Hematopoietic multipotent progenitor cell treated with erythropoietin and hydrocortisone succinate and interleukin-3 and kit ligand, for 8 days (in vitro differentiated cells): Measurements from ENCODE around the gene TMEM208.

ENCODE experiments used
- DNase-seq: peaks from one replicate; pipeline ENCODE4 v3.0.0-alpha.2; 2015

Gene TMEM208

GRCh38 chr16:67191995-67192681 is 34.8 kb upstream of the TMEM208 start, which contains the start of gene E2F4:
E2F4 (plus strand) TSS chr16:67192155; CDS start chr16:67192228, 73 bp downstream.
- peak; percentile 93 for DNase-seq

DNA sequence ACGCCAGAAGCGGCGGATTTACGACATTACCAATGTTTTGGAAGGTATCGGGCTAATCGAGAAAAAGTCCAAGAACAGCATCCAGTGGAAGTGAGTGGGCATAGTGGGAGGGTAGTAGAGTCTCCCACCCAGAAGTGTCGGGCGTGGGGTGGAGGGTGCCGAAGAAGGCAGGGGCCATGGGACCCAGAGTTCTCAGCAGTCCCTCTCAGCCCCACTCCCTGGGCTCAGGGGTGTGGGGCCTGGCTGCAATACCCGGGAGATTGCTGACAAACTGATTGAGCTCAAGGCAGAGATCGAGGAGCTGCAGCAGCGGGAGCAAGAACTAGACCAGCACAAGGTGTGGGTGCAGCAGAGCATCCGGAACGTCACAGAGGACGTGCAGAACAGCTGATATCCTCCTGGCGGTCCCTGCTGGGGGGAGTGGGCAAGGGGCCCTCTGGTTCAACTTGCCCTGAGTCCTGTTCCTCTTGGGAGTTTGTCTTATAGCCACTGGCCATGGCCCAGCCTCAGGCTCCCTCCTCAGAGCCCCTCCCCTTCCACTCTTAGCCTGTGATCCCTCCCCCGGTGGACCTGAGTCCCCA is 34.1 kb upstream of the TMEM208 start:
- peak; percentile 51 for DNase-seq

DNA sequence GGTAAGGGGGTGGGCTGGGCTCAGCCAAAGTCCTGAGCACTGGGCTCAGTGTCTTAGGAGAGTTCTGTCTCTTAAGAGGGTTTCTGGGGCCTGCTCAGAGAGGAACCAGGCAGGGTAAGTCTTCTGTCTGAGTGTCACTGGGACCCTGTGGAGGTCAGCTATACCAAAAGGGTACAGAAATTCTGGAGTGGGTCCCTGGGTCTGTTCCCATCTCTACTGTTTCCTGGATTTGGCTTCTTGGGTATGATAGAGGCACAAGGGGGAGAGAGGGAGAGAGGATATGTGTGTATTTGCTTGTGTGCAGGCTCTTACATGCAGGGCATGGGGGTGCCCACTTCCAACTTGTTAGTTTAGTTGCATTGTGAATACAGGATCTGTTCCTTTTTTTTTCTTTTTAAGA is 33.4 kb upstream of the TMEM208 start:
- no peak for DNase-seq

DNA sequence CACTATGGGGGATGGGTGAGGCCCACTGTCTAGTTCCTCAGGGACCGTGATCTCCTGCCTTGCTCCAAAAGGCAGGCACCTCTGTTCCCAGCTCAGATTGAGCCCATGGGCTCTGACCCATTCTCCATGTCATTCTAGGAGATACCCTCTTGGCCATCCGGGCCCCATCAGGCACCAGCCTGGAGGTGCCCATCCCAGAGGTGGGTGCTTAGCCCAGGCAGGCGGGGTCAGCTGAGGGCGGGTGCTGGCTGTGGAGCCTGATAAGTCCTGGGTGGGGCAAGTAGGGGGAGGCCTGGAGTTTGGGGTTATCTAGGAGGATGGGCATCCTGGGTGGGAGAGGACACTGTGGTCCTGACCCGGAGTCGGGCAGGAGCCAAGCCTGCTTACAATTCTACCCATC is 32.7 kb upstream of the TMEM208 start:
- peak; percentile 89 for DNase-seq

DNA sequence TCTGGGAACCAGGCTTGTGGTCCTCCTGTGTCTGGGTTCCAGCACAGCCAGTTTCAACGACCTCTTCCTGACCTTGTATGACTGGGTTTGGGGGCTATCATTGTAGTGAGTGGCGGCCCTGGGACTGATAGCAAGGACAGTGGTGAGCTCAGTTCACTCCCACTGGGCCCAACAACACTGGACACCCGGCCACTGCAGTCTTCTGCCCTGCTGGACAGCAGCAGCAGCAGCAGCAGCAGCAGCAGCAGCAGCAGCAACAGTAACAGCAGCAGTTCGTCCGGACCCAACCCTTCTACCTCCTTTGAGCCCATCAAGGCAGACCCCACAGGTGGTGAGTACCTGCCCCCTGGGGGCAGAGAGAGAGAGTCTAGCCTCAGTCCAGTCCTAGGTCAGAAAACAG is 31.3 kb upstream of the TMEM208 start:
- no peak for DNase-seq

GRCh38 chr16:67196881-67197280 is 30.0 kb upstream of the TMEM208 start:
- DNase-seq = no peak

GRCh38 chr16:67197704-67198103 is 29.2 kb upstream of the TMEM208 start:
- no peak for DNase-seq

GRCh38 chr16:67198238-67198734 is 28.6 kb upstream of the TMEM208 start:
- peak; percentile 78 for DNase-seq

GRCh38 chr16:67199011-67199807 is 27.7 kb upstream of the TMEM208 start, which contains the start of gene ELMO3:
ELMO3 (plus strand) TSS chr16:67199131; CDS start chr16:67199327, 196 bp downstream.
- no peak for DNase-seq

GRCh38 chr16:67199808-67200198 is 27.1 kb upstream of the TMEM208 start:
- no peak for DNase-seq

GRCh38 chr16:67200491-67200890 is 26.4 kb upstream of the TMEM208 start:
- DNase-seq = no peak

- no peak for DNase-seq
These were observed 25.3 kb upstream of the TMEM208 start for GRCh38 chr16:67201411-67202345.

GRCh38 chr16:67202426-67202825 is 24.5 kb upstream of the TMEM208 start:
- DNase-seq = no peak

- no peak for DNase-seq
These were observed 23.9 kb upstream of the TMEM208 start for GRCh38 chr16:67202956-67203493.

DNA sequence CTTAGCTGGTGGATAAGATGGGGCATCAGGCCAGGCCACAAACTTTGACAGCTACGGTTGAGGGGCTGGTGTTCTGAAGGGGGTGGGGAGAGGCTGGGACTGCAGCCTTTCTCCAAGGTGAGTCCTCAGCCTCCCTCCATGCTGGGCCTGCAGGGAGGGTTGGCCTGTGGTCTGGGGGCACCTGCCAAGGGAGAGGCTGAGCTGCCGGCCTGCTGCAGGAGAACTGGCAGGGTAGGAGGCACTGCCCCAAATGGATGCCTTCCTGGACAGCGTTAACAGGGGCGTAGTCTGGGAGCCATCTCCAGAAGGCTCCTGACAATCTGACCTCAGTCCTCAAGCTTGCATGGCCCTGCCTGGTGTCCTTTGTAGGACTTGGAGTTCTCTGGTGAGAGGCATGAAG is 22.9 kb upstream of the TMEM208 start:
- DNase-seq = no peak

GRCh38 chr16:67206129-67206837 is 20.6 kb upstream of the TMEM208 start:
- DNase-seq = no peak

GRCh38 chr16:67206838-67207248 is 20.1 kb upstream of the TMEM208 start:
- no peak for DNase-seq

DNA sequence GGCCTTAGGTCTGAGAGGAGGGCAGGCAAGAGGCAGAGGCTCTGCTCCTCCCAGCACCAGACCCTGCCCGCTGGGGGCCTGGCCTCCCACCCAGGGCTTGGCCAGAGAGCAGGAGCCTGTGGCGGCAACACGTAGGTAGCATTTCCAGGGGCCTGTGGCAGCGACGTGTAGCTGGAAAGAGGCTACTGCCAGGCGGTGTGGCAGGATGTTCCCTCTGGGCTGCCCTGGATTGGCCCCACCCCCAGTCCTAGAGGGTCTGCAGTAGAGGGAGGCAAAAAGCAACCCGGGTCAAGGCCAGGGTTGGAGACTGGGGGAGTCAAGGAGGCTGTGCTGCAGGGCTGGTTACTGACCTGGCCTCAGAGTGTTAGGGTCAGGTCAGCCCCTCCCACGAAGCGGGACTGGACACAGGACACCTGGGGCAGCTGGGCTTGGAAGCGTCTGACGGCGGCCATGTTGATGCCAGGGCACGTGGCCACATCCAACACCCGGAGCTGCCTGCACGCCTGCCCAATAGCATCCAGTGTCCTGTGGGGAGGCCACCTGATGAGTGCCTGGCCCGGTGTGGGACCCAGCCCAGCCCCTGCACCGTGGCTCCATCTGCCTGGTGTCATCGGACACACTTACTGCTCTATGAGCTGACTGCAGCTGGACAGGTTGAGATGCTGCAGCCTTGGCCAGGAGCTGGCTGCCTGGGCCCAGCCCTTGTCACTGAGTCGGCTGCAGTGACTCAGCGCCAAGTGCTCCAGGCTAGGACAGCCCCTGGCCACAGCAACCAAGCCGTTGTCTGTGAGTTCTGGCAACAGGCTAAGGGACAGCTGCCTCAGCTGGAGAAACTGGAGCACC is 19.5 kb upstream of the TMEM208 start:
- DNase-seq = peak; percentile 41

DNA sequence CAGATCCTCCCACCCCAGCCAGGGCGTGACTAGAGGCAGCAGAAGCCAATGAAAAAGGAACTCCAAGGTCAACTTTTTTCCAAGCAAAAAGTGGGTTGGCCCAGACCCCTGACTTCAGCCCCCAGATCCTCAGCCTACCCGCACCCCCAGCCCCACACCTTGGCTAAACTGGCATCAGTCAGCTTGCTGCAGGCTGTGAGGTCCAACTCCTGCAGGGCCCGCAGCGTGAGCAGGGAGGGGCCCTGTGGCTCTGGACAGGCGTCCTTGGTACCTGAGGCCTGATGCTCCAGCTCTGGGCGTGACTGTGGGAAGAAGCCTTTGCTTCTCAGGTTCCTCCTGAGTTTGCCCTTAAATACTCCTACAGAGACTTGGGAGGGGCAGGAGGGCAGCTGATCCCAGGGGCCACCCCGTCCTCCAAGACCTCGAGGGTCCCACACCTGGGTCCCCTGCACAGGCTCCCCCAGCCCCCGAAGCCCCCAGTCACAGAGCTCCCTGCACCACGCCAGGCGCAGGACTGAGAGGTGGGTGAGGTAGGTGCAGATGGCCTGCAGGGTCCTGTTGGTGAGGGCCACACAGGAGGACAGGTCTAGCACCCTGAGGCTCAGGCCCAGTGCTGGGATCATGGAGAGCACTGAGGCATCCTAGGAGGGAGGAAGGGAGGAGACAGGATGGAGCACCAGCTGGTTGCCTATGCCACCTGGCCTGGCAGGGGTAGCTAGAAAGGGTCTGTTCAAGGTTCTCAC is 18.6 kb upstream of the TMEM208 start:
- DNase-seq = no peak

DNA sequence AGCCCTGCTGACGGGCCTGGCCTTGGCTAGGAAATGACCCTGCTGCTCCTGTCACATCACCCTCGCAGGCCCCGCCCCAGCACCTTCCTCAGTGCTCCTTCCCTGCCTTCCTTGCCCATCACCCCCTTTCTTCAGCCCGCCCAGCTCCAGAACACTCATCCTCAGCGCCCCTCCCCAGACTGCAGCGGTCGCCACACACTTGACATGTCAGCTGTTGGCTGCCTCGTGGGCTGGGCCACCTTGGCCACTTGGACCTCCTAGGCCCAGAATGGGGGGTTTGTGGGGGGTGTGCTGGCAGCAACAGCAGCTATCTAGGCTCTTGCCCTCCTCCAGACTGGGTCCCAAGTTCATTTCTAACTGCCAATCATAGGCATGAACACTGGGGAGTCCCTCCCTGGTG is 17.4 kb upstream of the TMEM208 start:
- DNase-seq = no peak
